GM20000 (cell line): ENCODE data around the gene UBE2E1.
A peak's percentile ranks its signal among the peaks of the same experiment; 100 is the strongest.

ENCODE experiments used
- DNase-seq: peaks from one replicate; pipeline ENCODE4 v3.0.0; 2012; ENCODE audit warnings: low spot score
- TF ChIP-seq, protein P1 (sequence below): IDR thresholded peaks from 2 replicates; pipeline ENCODE4 v1.5.1; 2012; ENCODE audit warnings: mild to moderate bottlenecking, control low read depth; ENCODE audit errors: extremely low read depth, missing control alignments

UBE2E1 gene

DNA sequence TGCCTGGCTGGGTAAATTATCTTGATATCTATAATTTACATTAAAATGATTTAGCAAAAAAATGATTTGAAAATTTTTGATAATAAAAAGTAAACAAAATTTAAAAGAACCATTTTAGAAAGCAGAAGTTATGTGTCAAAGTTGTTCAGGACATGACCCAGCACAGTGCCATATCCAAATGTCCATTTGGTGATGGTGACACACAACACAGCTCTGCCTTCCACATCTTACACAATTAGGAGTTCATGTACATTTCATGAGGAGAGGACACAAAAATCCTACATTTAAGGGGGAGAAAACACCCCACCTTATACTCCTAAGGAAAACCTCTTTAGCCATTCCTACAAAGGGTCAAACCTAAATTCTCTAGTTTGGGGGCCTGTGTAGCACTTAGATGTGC lies 10.7 kb upstream of the UBE2E1 start:
- TF ChIP-seq, protein P1, sequence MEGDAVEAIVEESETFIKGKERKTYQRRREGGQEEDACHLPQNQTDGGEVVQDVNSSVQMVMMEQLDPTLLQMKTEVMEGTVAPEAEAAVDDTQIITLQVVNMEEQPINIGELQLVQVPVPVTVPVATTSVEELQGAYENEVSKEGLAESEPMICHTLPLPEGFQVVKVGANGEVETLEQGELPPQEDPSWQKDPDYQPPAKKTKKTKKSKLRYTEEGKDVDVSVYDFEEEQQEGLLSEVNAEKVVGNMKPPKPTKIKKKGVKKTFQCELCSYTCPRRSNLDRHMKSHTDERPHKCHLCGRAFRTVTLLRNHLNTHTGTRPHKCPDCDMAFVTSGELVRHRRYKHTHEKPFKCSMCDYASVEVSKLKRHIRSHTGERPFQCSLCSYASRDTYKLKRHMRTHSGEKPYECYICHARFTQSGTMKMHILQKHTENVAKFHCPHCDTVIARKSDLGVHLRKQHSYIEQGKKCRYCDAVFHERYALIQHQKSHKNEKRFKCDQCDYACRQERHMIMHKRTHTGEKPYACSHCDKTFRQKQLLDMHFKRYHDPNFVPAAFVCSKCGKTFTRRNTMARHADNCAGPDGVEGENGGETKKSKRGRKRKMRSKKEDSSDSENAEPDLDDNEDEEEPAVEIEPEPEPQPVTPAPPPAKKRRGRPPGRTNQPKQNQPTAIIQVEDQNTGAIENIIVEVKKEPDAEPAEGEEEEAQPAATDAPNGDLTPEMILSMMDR = no peak
- no peak for DNase-seq

DNA sequence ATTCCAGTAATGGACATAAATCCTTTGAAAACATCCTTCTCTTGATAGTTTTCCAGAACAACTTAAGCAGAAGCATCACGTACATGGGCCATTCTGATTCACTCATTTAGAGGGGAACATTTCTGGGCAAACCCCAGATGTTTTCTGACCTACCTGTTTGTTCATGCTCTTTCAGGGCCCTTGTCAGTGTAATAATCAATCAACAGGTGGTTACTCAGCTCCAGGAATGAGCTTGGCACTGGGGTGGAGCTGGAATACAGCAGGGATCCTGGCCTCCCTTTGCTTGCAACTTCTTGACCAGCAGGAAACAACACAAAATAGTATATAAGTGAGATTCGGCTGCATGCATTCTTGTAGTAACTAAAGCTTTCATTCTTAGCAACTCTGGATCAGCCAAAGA lies 9.2 kb upstream of the UBE2E1 start:
- DNase-seq = no peak
- TF ChIP-seq, protein P1 = no peak

DNA sequence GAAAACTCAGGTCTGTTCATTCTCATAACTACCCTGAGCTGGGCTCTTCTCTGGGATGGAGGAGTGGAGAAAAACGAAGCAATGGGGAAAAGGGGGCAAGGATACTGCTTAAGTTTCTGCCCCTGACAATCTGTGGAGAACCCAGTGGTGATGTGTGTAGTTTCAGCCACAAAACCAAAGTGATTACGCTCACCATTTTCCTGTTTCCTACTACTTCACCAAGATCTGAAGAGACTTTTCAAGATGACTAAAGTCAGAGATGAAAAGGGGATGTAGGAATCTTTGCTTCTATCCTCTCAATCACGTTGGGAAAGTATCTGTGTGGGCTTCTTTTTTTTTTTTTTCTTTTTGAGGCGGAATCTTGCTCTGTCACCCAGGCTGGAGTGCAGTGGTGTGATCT lies 8.3 kb upstream of the UBE2E1 start:
- TF ChIP-seq, protein P1 = no peak
- no peak for DNase-seq

DNA sequence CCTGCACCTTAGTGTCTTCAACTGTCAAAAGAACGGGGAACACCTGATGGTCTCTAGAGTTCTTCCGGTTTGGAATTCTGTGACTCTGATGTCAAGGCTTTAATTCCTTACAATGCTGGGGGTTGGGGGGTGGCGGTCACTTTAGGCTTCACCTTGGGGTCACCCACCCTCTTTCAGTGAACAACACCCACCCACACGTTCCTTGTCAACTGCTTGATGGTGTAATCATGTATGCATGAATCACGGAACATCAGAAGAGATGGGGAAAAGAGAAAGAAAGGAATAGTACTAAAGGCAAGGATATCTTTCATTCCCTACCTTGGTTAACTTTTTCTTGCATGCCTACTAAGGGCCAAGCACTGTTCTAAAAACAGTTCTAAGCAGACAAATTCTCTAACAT lies 7.3 kb upstream of the UBE2E1 start:
- no peak for DNase-seq
- TF ChIP-seq, protein P1 = no peak

DNA sequence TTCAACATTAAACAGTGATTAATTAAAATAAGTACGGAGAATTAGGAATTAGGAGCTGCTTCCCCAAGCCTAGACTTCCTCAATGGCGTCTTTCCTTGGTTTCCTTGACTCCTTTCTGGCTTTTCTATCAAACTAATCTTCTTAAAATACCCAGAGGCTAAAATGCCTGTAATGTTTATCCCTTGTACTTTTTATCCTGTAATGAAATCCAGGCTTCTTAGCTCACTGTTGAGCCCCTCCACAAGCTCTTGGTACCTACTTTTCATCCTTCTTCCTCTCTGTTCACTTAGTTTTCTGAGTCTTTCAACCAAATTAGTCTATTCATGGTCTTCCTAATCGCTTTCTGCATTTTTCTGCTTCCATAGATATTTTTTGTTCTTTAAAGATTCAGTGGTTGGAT lies 6.9 kb upstream of the UBE2E1 start:
- no peak for DNase-seq
- TF ChIP-seq, protein P1 = no peak

DNA sequence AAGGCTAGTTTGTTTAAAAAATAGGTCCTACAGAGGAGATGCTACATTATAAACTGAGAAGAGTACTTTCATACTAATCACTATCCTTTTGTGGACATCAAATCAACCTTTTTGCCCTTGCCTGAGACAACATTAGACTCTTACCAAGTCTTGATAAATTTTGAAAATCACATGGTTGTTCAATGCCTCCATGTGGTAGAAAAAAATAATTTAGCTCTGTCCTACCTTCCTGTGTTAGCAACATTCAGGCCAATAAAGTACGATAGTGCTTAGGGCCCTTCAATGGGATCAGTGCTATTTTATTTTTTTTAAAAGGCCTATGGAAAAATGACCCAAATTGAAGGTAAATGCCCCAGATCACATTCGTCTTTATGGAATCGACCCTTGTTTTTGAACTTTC lies 5.0 kb upstream of the UBE2E1 start:
- TF ChIP-seq, protein P1 = no peak
- peak; percentile 25 for DNase-seq

DNA sequence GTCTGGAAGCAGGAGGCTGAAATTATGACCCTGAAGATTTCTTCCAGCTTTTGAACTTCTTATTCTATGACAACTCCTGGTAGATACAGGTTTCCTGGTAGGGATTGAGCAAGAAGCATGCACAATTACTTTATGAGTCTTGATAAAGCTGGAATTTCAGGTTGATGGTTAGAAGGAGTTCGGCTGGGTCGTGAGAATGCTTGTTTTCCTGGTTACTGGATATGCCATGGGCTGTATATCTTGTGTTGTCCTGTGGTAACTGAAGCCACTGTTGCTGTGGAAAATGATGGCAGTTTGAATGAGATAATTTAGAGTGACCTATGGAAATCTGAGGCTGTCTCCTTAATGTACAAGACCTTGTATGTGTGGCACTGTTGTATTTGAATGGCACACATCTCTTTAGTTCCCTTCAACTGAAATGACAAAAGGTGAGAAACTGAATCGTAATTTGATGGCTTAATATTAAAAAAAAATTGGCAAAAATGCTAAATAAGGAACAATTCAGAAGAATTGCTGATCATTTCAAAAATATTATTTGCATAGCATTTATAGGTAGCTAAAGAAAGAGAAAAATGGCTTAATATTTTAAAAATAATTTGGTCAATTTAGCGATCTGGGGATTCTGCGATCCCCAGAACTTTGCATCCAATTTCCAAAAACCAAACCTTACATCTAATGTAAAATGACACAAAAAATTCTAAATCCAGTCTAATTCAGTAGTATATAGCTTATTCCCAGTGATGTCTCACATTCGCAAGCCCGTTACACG lies 1.1 kb upstream of the UBE2E1 start:
- TF ChIP-seq, protein P1 = no peak
- DNase-seq = no peak
